Epithelial cell of proximal tubule (primary cell): ENCODE results near the gene SLC45A1. TPM values are rescaled to one million over a fixed set of nuclear protein-coding genes. Genes with fewer than 3 reads are reported as not detected.
"Not testable (repeated sequence)": the region's sequence is repeated elsewhere in the genome, so short reads cannot be mapped to it uniquely, and the experiment has no call there.

Experiments used
- DNase-seq: peaks from one replicate; pipeline ENCODE4 v3.0.0-alpha.2; 2011; ENCODE audit warnings: low read depth
- H3K4me3 ChIP-seq: 2 replicates; pipeline ENCODE4 v1.5.1; 2011; ENCODE audit warnings: low read depth, mild to moderate bottlenecking, low read length
- CTCF ChIP-seq: conservative IDR thresholded peaks from 2 replicates; pipeline ENCODE4 v1.5.1; 2012; ENCODE audit warnings: low read depth, mild to moderate bottlenecking, low read length
- total RNA-seq: library from RNA; depleted of rRNA; stranded (reverse); fragments of >200 nt; gene quantifications from 2 replicates; pipeline ENCODE4 v1.2.3, GENCODE V29; 2015

SLC45A1 gene
- 0.22 and 0.63 TPM in 2 replicates for total RNA-seq

- DNase-seq, result no peak
- H3K4me3 ChIP-seq, result peak within 1 kb of the TSS; percentile 64
- TF ChIP-seq CTCF, result no peak
These were observed at the start of gene SLC45A1 for GRCh38 chr1:8317647-8318381. SLC45A1 (plus strand) TSS chr1:8318114; CDS start chr1:8324330, 6,216 bp downstream.

- TF ChIP-seq CTCF, result no peak
- no peak for DNase-seq
- H3K4me3 ChIP-seq, result no peak overlapping the region
These were observed 44.9 kb upstream of the SLC45A1 start for GRCh38 chr1:8273036-8273435.

- DNase-seq, result no peak
- no peak for TF ChIP-seq CTCF
- no peak overlapping the region for H3K4me3 ChIP-seq
These were observed 43.6 kb upstream of the SLC45A1 start for GRCh38 chr1:8274352-8274751.

- no peak for TF ChIP-seq CTCF
- no peak for DNase-seq
- no peak overlapping the region for H3K4me3 ChIP-seq
These were observed 41.6 kb upstream of the SLC45A1 start for GRCh38 chr1:8276173-8276914.

- no peak for DNase-seq
- H3K4me3 ChIP-seq, result no peak overlapping the region
- TF ChIP-seq CTCF, result no peak
These were observed 41.0 kb upstream of the SLC45A1 start for GRCh38 chr1:8276932-8277331.

GRCh38 chr1:8278677-8279076 lies 39.2 kb upstream of the SLC45A1 start:
- DNase-seq, H3K4me3 ChIP-seq: not testable (repeated sequence)

- no peak overlapping the region for H3K4me3 ChIP-seq
- TF ChIP-seq CTCF, result no peak
- no peak for DNase-seq
These were observed 35.9 kb upstream of the SLC45A1 start for GRCh38 chr1:8281843-8282509.
